Bronchial epithelial cell (primary cell): Measurements from ENCODE around the gene KLHL33. TPM values are rescaled to one million over a fixed set of nuclear protein-coding genes. Genes with fewer than 3 reads are reported as not detected.

Experiments
- DNase-seq: peaks from one replicate; pipeline ENCODE4 v3.0.0-alpha.2; 2010; ENCODE audit warnings: low read depth
- FAIRE-seq: peaks from 2 replicates; lab custom pipeline; 2011; peaks lifted over from hg19 to GRCh38; lab: Jason Lieb, UNC
- H3K27me3 ChIP-seq: 2 replicates; pipeline ENCODE4 v1.5.1; 2011; ENCODE audit warnings: low read length; ENCODE audit not compliant: control insufficient read depth, insufficient read depth
- H3K36me3 ChIP-seq: 2 replicates; pipeline ENCODE4 v1.5.1; 2011; ENCODE audit warnings: low read length; ENCODE audit not compliant: control insufficient read depth, insufficient read depth
- H3K4me3 ChIP-seq: 2 replicates; pipeline ENCODE4 v1.5.1; 2011; ENCODE audit warnings: mild to moderate bottlenecking, low read depth, low read length, control low read depth
- CTCF ChIP-seq: IDR thresholded peaks from 2 replicates; pipeline ENCODE4 v1.5.1; 2011; ENCODE audit warnings: mild to moderate bottlenecking, moderate library complexity, low read length, control low read depth, inconsistent platforms; ENCODE audit not compliant: insufficient read depth, severe bottlenecking
- total RNA-seq: library from RNA; depleted of rRNA; stranded (reverse); fragments of >200 nt; gene quantifications from 2 replicates; pipeline ENCODE4 v1.2.1, GENCODE V29; 2014

Gene KLHL33
- total RNA-seq, 1 donor from 2014 or later: not detected

GRCh38 chr14:20387576-20387975 is 48.4 kb downstream of the KLHL33 start:
- FAIRE-seq: no peak
- Histone ChIP-seq H3K36me3 (peaks cover 43% of the 10 kb centered on the region), H3K4me3 (no peak overlapping the region), H3K27me3 (no peaks in the 10 kb centered on the region)
- TF ChIP-seq CTCF: no peak
- DNase-seq: no peak

GRCh38 chr14:20386276-20386855 is 49.6 kb downstream of the KLHL33 start:
- TF ChIP-seq CTCF: no peak
- Histone ChIP-seq H3K36me3 (peaks cover 53% of the 10 kb centered on the region), H3K27me3 (no peaks in the 10 kb centered on the region), H3K4me3 (no peak overlapping the region)
- DNase-seq: no peak
- FAIRE-seq: no peak

GRCh38 chr14:20384886-20385285 is 51.1 kb downstream of the KLHL33 start:
- no peak for FAIRE-seq
- TF ChIP-seq CTCF: no peak
- no peak for DNase-seq
- Histone ChIP-seq H3K36me3 (peaks cover 60% of the 10 kb centered on the region), H3K4me3 (no peak overlapping the region), H3K27me3 (no peaks in the 10 kb centered on the region)

GRCh38 chr14:20384321-20384720 is 51.6 kb downstream of the KLHL33 start:
- Histone ChIP-seq H3K27me3 (no peaks in the 10 kb centered on the region), H3K4me3 (no peak overlapping the region), H3K36me3 (peaks cover 60% of the 10 kb centered on the region)
- FAIRE-seq (no peak), DNase-seq (no peak)
- no peak for TF ChIP-seq CTCF

GRCh38 chr14:20383636-20384035 is 52.3 kb downstream of the KLHL33 start:
- TF ChIP-seq CTCF: no peak
- no peaks in the 10 kb centered on the region for H3K27me3 ChIP-seq
- no peak for DNase-seq
- no peak for FAIRE-seq
- peaks cover 60% of the 10 kb centered on the region for H3K36me3 ChIP-seq
- H3K4me3 ChIP-seq: no peak overlapping the region

- no peak for TF ChIP-seq CTCF
- DNase-seq: no peak
- FAIRE-seq: no peak
- no peaks in the 10 kb centered on the region for H3K27me3 ChIP-seq
- no peak overlapping the region for H3K4me3 ChIP-seq
- H3K36me3 ChIP-seq: peaks cover 59% of the 10 kb centered on the region
These were observed 52.9 kb downstream of the KLHL33 start for GRCh38 chr14:20383032-20383431.
